Keratinocyte (primary cell): ENCODE data around the gene GOLT1A. TPM values are rescaled to one million over a fixed set of nuclear protein-coding genes. Genes with fewer than 3 reads are reported as not detected.

Experiments used
- DNase-seq: peaks from one replicate; pipeline ENCODE4 v3.0.0-alpha.2; 2011; ENCODE audit warnings: low read depth, missing footprints, low spot score
- FAIRE-seq: peaks from 2 replicates; lab custom pipeline; 2011; peaks lifted over from hg19 to GRCh38; lab: Jason Lieb, UNC
- H2AFZ ChIP-seq: 2 replicates; pipeline ENCODE4 v1.6.0; 2012; ENCODE audit warnings: low read length, control low read depth, inconsistent platforms; ENCODE audit not compliant: control insufficient read depth
- H3K27ac ChIP-seq: 2 replicates; pipeline ENCODE4 v1.5.1; 2011; ENCODE audit warnings: low read length; ENCODE audit not compliant: control insufficient read depth, insufficient read depth
- H3K27me3 ChIP-seq: 3 replicates; pipeline ENCODE4 v1.6.0; 2011; ENCODE audit warnings: low read length; ENCODE audit not compliant: control insufficient read depth, insufficient read depth; ENCODE audit errors: extremely low read depth
- H3K36me3 ChIP-seq, 2 experiments: 2 replicates in 1 of 2; 3 replicates in 1 of 2; pipeline ENCODE4 v1.5.1; 2011; ENCODE audit warnings: low read length in 2 of 2, mild to moderate bottlenecking in 1 of 2; ENCODE audit not compliant: control insufficient read depth in 2 of 2, insufficient read depth in 2 of 2; ENCODE audit errors: extremely low read depth in 1 of 2
- H3K4me1 ChIP-seq: 3 replicates; pipeline ENCODE4 v1.5.1; 2011; ENCODE audit warnings: low read length; ENCODE audit not compliant: control insufficient read depth, insufficient read depth; ENCODE audit errors: extremely low read depth
- H3K4me2 ChIP-seq: 3 replicates; pipeline ENCODE4 v1.6.0; 2011; ENCODE audit warnings: low read depth, low read length; ENCODE audit not compliant: control insufficient read depth, insufficient read depth; ENCODE audit errors: extremely low read depth
- H3K4me3 ChIP-seq, 3 experiments: fragments of 200-600 bp in 1 of 3; sonication (generic) in 1 of 3; 2 replicates in 2 of 3; 3 replicates in 1 of 3; pipeline ENCODE4 v1.5.1; 2011 to 2016; ENCODE audit warnings: low read length in 3 of 3, mild to moderate bottlenecking in 3 of 3, control low read depth in 2 of 3, inconsistent platforms in 1 of 3, low read depth in 1 of 3, mixed read lengths in 1 of 3, mixed run types in 1 of 3, moderate library complexity in 1 of 3; ENCODE audit not compliant: control insufficient read depth in 2 of 3, insufficient read depth in 2 of 3; ENCODE audit errors: extremely low read depth in 1 of 3
- H3K79me2 ChIP-seq: 2 replicates; pipeline ENCODE4 v1.6.0; 2012; ENCODE audit warnings: low read length; ENCODE audit not compliant: control insufficient read depth, insufficient read depth
- H3K9ac ChIP-seq: 3 replicates; pipeline ENCODE4 v1.6.0; 2011; ENCODE audit warnings: low read length; ENCODE audit not compliant: control insufficient read depth, insufficient read depth; ENCODE audit errors: extremely low read depth
- H3K9me1 ChIP-seq: 3 replicates; pipeline ENCODE4 v1.6.0; 2011; ENCODE audit warnings: low read length; ENCODE audit not compliant: control insufficient read depth, insufficient read depth; ENCODE audit errors: extremely low read depth
- H3K9me3 ChIP-seq: 2 replicates; pipeline ENCODE4 v1.5.1; 2012; ENCODE audit warnings: low read depth, low read length; ENCODE audit not compliant: control insufficient read depth
- H4K20me1 ChIP-seq: 3 replicates; pipeline ENCODE4 v1.6.0; 2011; ENCODE audit warnings: low read length; ENCODE audit not compliant: control insufficient read depth, insufficient read depth; ENCODE audit errors: extremely low read depth
- EZH2 ChIP-seq: IDR thresholded peaks from one replicate; pipeline ENCODE4 v1.6.1; 2012; ENCODE audit warnings: inconsistent platforms, mild to moderate bottlenecking, low read length, moderate library complexity
- dilution Hi-C: fragments of 300-500 bp; cut with MboI; formaldehyde crosslinking; loops from one replicate; pipeline ENCODE4 v1.7.0; 2020; ENCODE audit warnings: low sequenced_read_pairs; ENCODE audit not compliant: extremely low pct_ligation_motif_present
- polyA plus RNA-seq, 5 experiments: library from polyadenylated mRNA; depleted of rRNA in 3 of 5; stranded (reverse) in 3 of 5; stranded (forward) in 1 of 5; unstranded in 1 of 5; fragments of >200 nt; gene quantifications; 1 replicate in 1 of 5; 2 replicates in 3 of 5; 3 replicates in 1 of 5; pipeline versions ENCODE4 v1.2.1 to v1.2.3, GENCODE V29; 2011 to 2012; ENCODE audit warnings: missing spikeins in 2 of 5, low read depth in 1 of 5, low replicate concordance in 1 of 5
- TF ChIP-seq, protein P1 (sequence below), 3 experiments: IDR thresholded peaks in 1 of 3; conservative IDR thresholded peaks in 1 of 3; optimal IDR thresholded peaks in 1 of 3; 2 replicates in 2 of 3; 3 replicates in 1 of 3; pipeline versions ENCODE3 to v1.5.1; 2011; ENCODE audit warnings: low read length in 3 of 3, mild to moderate bottlenecking in 3 of 3, moderate library complexity in 2 of 3, control low read depth in 1 of 3, inconsistent platforms in 1 of 3; ENCODE audit not compliant: insufficient read depth in 2 of 3; ENCODE audit errors: extremely low read depth in 1 of 3

The GOLT1A gene
- polyA plus RNA-seq, 1 donor (not counting 4 experiments of a cell fraction or from before 2014, with no cell fraction given) = 0.46 TPM

DNA sequence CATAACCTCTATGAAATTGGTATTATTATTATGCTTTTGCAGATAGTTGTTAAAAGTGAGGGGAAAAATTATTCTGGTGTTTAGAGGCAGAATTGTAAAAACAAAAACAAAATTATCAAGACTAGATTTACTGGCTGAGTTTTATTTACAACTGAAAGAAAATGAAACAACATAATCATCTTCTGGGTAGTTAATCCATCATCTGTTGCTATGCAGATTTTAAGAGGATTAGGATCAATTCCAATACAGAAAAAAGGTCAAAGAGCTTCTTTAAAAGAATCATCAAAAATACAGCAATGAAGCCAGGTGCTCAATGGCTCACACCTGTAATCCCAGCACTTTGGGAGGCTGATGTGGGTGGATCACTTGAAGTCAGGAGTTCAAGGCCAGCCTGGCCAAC, 8.3 kb downstream of the GOLT1A start:
- Histone ChIP-seq H3K36me3 (no peaks in the 10 kb centered on the region), H3K9ac (no peak overlapping the region), H3K4me3 (no peak overlapping the region), H3K79me2 (no peaks in the 10 kb centered on the region), H2AFZ (no peak overlapping the region), H3K27ac (no peak overlapping the region), H3K27me3 (no peaks in the 10 kb centered on the region), H3K9me1 (no peaks in the 10 kb centered on the region), H3K4me2 (no peak overlapping the region), H3K4me1 (peaks cover 3% of the 10 kb centered on the region), H4K20me1 (no peaks in the 10 kb centered on the region), H3K9me3 (no peaks in the 10 kb centered on the region)
- no peak for TF ChIP-seq EZH2
- TF ChIP-seq, protein P1, sequence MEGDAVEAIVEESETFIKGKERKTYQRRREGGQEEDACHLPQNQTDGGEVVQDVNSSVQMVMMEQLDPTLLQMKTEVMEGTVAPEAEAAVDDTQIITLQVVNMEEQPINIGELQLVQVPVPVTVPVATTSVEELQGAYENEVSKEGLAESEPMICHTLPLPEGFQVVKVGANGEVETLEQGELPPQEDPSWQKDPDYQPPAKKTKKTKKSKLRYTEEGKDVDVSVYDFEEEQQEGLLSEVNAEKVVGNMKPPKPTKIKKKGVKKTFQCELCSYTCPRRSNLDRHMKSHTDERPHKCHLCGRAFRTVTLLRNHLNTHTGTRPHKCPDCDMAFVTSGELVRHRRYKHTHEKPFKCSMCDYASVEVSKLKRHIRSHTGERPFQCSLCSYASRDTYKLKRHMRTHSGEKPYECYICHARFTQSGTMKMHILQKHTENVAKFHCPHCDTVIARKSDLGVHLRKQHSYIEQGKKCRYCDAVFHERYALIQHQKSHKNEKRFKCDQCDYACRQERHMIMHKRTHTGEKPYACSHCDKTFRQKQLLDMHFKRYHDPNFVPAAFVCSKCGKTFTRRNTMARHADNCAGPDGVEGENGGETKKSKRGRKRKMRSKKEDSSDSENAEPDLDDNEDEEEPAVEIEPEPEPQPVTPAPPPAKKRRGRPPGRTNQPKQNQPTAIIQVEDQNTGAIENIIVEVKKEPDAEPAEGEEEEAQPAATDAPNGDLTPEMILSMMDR (optimal IDR thresholded peaks at IDR 0.05 in 1 of 3, IDR thresholded peaks at IDR 0.05 in 1 of 3, conservative IDR thresholded peaks at IDR 0.05 in 1 of 3; ENCODE audit: extremely low read depth in 1 of 3, insufficient read depth in 2 of 3, low read length in 3 of 3) = no peak
- DNase-seq (no peak), FAIRE-seq (no peak)
- dilution Hi-C loops = no loop called here

DNA sequence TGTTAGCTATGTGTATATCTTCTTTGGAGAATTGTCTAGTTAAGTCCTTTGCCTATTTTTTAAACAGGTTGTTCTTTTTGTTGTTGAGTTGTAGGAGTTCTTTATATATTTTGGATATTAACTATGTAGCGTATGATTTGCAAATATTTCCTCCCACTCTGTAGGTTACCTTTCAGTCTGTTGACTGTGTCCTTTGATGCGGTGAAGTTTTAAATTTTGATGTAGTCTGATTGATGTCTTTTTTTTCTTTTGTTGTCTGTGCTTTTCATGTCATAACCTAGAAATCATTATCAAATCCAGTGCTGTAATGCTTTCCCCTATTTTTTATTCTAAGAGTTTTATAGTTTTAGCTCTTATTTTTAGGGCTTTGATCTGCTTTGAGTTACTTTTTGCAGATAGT, 8.8 kb downstream of the GOLT1A start:
- dilution Hi-C loops = no loop called here
- Histone ChIP-seq H3K9ac (no peak overlapping the region), H3K79me2 (no peaks in the 10 kb centered on the region), H2AFZ (no peak overlapping the region), H3K4me1 (peaks cover 3% of the 10 kb centered on the region), H3K27ac (no peak overlapping the region), H3K27me3 (no peaks in the 10 kb centered on the region), H3K4me3 (no peak overlapping the region), H3K36me3 (no peaks in the 10 kb centered on the region), H3K9me1 (no peaks in the 10 kb centered on the region), H4K20me1 (no peaks in the 10 kb centered on the region), H3K4me2 (no peak overlapping the region), H3K9me3 (no peaks in the 10 kb centered on the region)
- no peak for FAIRE-seq
- no peak for DNase-seq
- TF ChIP-seq, protein P1 (optimal IDR thresholded peaks at IDR 0.05 in 1 of 3, IDR thresholded peaks at IDR 0.05 in 1 of 3, conservative IDR thresholded peaks at IDR 0.05 in 1 of 3; ENCODE audit: extremely low read depth in 1 of 3, insufficient read depth in 2 of 3, low read length in 3 of 3) = no peak
- TF ChIP-seq EZH2 = no peak
